GM13976 (cell line): ENCODE data around the gene DSCAML1.

Experiments used
- DNase-seq: peaks from one replicate; pipeline ENCODE4 v3.0.0; 2012; ENCODE audit warnings: low spot score
- CTCF ChIP-seq: IDR thresholded peaks from 2 replicates; pipeline ENCODE4 v1.5.1; 2012; ENCODE audit warnings: borderline replicate concordance, mild to moderate bottlenecking; ENCODE audit not compliant: insufficient read depth; ENCODE audit errors: extremely low read depth, missing control alignments, control extremely low read depth
- in situ Hi-C: fragments of 300-500 bp; cut with MboI; formaldehyde crosslinking; loops from one replicate; pipeline ENCODE4 v1.12.0; 2022; ENCODE audit warnings: low sequenced_read_pairs, mixed read lengths, inconsistent platforms; ENCODE audit not compliant: unreplicated experiment

The DSCAML1 gene

DNA sequence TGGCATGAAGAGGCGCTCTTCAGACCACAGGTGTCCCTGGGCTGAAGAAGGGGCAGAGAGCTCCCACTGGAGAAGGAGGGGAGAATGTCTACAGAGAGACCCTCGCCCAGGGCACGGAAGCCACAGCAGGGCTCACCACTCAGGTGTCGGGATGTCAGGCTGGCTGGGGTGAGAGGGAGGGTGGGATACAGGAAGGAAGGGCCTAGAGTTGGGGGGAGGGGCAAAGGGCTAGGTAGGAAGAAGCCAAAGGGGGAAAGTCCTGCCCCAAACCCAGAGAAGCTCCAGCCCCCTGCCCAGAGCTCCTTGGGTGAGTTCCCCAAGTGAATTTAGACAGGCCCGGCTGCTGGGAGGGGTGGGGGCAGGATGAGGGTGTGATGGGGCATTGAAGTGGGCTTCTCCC, 237.3 kb downstream of the DSCAML1 start:
- DNase-seq, result no peak
- in situ Hi-C loops, result no loop called here
- TF ChIP-seq CTCF, result no peak

DNA sequence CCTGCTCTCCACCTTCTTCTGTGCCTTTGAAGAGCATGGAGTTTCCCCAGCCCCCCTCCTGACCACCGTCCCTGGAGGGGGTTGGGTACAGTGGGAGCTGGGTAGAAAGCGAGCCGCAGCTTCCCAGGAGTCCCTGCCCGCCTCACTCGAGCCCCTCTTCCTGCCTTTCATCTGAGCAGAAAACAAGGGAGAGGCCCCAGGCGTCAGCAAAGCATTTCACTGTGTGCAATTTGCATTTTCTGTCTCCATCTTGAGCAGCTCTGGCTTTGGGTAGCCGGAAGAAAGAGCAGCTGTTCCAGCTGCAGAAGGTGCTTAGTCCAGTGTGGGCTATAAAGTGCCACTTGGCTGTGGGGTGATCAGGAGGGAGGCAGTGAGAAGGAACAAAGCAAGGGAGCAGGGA, 239.7 kb downstream of the DSCAML1 start:
- in situ Hi-C loops, result no loop called here
- TF ChIP-seq CTCF, result no peak
- DNase-seq, result no peak

- no peak for TF ChIP-seq CTCF
- in situ Hi-C loops, result no loop called here
- DNase-seq, result no peak
These were observed 242.2 kb downstream of the DSCAML1 start for GRCh38 chr11:117554601-117555333.

DNA sequence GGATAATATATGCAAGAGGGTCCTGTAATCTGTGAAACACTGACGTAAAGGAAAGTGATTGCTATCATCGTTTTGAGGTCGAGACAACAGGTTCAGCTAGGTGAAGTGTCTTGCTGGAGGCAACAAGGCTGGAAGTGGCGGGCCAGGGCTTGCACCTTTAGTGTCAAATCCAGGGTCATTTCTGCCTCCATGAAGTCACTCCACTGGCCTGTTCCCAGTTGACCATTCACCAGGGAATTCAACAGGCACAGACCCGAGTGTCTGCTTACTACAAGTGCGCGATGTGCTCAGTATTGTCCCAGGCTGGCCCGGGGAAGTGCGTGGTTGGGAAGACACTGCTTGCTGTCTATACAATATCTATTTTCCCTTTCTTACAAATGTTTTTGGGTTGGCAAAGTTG, 244.4 kb downstream of the DSCAML1 start:
- in situ Hi-C loops, result no loop called here
- no peak for TF ChIP-seq CTCF
- DNase-seq, result no peak

DNA sequence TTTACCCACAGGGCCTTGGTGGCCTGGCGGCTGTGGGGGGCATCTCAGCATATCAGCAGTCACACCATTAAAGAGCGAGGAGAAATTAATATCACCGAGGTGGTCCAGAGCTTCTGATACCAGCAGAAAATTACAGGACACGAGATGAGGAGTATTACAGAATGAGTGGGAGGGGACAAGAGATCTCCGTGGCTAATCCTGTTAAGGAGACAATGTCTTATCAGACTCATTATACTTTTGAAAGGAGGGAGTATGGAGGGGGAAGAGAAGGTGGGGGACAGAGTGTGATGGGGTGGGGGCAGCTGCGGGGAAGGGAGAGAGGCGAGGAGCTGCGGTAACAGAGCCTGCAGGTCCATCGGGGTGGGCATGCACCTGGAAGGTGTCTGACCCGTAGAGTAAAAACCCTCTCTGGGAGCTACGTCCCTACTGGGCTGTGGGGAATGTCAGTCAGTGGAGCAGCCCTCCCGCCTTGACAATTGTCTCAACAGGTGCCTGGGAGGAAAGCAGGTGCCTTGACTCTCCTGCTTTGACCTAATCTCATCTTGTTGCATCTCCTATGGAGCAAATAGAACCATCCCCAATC, 245.2 kb downstream of the DSCAML1 start:
- TF ChIP-seq CTCF, result no peak
- in situ Hi-C loops, result no loop called here
- DNase-seq, result no peak

DNA sequence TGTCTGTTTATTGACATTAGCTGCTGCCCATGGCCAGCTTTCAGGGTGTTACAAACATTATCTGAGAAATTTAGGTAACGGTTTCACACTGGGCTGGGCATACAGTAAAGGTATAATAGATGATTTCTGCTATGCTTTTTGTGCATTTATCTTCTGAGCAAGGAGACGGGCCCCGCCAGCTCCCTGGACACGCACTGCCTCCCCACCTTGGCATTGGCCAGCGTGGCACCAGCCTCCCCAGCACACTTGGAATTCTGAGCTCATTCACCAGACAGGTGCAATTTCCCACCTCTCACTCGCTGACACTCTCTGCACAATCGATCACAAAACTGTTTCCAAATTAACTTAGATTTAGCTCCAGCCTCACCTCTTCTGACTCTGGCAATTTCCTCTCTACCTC, 246.6 kb downstream of the DSCAML1 start:
- no peak for DNase-seq
- TF ChIP-seq CTCF, result no peak
- in situ Hi-C loops, result no loop called here
